GDM1 (cell line): ENCODE measurements around the gene VWF.

Experiments
- DNase-seq: peaks from one replicate; lab custom pipeline; 2025; lab: John Stamatoyannopoulos, UW

VWF gene

GRCh38 chr12:6076776-6077691 lies 47.4 kb downstream of the VWF start:
- no peak for DNase-seq

- no peak for DNase-seq
Observed at GRCh38 chr12:6076346-6076745, 48.1 kb downstream of the VWF start.

GRCh38 chr12:6074979-6075585 lies 49.4 kb downstream of the VWF start:
- DNase-seq: peak; percentile 86

- peak; percentile 66 for DNase-seq
Observed at GRCh38 chr12:6074427-6074826, 50.0 kb downstream of the VWF start.

GRCh38 chr12:6073426-6073825 lies 51.0 kb downstream of the VWF start:
- no peak for DNase-seq

- DNase-seq: peak; percentile 42
Observed at GRCh38 chr12:6072302-6072752, 52.1 kb downstream of the VWF start.

GRCh38 chr12:6071589-6071988 lies 52.9 kb downstream of the VWF start:
- DNase-seq: no peak

- DNase-seq: no peak
Observed at GRCh38 chr12:6070472-6071257, 53.8 kb downstream of the VWF start.

GRCh38 chr12:6069437-6070093 lies 54.9 kb downstream of the VWF start:
- DNase-seq: no peak

- DNase-seq: no peak
Observed at GRCh38 chr12:6068227-6068626, 56.2 kb downstream of the VWF start.

- peak; percentile 16 for DNase-seq
Observed at GRCh38 chr12:6067152-6067916, 57.1 kb downstream of the VWF start.

- no peak for DNase-seq
Observed at GRCh38 chr12:6066651-6067050, 57.8 kb downstream of the VWF start.

- no peak for DNase-seq
Observed at GRCh38 chr12:6065863-6066199, 58.6 kb downstream of the VWF start.

- DNase-seq: no peak
Observed at GRCh38 chr12:6065131-6065862, 59.2 kb downstream of the VWF start.

GRCh38 chr12:6062757-6063735 lies 61.4 kb downstream of the VWF start:
- DNase-seq: peak; percentile 49

GRCh38 chr12:6062395-6062756 lies 62.1 kb downstream of the VWF start:
- DNase-seq: no peak

- DNase-seq: no peak
Observed at GRCh38 chr12:6061660-6062059, 62.8 kb downstream of the VWF start.

- no peak for DNase-seq
Observed at GRCh38 chr12:6059860-6060565, 64.5 kb downstream of the VWF start.

- no peak for DNase-seq
Observed at GRCh38 chr12:6059221-6059620, 65.2 kb downstream of the VWF start.
